ENCODE measurements around the gene STK38.

DNA sequence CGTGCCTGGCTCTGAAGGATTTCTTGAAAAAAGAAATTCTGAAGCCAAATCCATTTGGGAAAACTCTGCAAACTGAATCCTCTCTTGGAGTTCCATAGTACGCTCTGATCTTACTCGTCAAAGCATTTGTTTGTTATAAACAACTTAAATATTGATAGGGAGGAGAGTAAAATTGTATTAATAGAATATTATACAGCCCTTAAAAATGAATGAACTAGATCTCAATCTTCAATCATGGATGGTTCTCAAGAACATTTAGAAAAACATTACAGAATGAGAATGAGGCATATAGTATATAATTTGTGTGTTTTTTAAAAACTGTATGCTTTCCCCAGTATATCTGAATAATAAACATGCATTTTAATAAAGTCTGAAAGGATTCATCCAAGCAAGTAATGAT is 79.7 kb downstream of the STK38 start:
- TF ChIP-seq, protein P1, sequence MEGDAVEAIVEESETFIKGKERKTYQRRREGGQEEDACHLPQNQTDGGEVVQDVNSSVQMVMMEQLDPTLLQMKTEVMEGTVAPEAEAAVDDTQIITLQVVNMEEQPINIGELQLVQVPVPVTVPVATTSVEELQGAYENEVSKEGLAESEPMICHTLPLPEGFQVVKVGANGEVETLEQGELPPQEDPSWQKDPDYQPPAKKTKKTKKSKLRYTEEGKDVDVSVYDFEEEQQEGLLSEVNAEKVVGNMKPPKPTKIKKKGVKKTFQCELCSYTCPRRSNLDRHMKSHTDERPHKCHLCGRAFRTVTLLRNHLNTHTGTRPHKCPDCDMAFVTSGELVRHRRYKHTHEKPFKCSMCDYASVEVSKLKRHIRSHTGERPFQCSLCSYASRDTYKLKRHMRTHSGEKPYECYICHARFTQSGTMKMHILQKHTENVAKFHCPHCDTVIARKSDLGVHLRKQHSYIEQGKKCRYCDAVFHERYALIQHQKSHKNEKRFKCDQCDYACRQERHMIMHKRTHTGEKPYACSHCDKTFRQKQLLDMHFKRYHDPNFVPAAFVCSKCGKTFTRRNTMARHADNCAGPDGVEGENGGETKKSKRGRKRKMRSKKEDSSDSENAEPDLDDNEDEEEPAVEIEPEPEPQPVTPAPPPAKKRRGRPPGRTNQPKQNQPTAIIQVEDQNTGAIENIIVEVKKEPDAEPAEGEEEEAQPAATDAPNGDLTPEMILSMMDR (IDR thresholded peaks at IDR 0.05; ENCODE audit: borderline replicate concordance, extremely low read depth, low read length, poor library complexity, severe bottlenecking) = no peak
- TF ChIP-seq EZH2 (IDR thresholded peaks at IDR 0.05; ENCODE audit: borderline replicate concordance, low read depth, low read length, severe bottlenecking) = no peak
